GM12892 (cell line): ENCODE measurements around the gene NF1.

Experiments used
- DNase-seq: peaks from one replicate; pipeline ENCODE4 v3.0.0; 2011; ENCODE audit not compliant: insufficient read length
- FAIRE-seq: peaks from 2 replicates; lab custom pipeline; 2011; peaks lifted over from hg19 to GRCh38; lab: Jason Lieb, UNC
- POLR2A ChIP-seq: IDR thresholded peaks from 2 replicates; pipeline ENCODE4 v1.6.1; 2011; ENCODE audit warnings: low read depth, low read length, control low read depth
- POLR2AphosphoS5 ChIP-seq: IDR thresholded peaks from 2 replicates; pipeline ENCODE4 v1.6.1; 2011; ENCODE audit warnings: low read depth, low read length, control low read depth
- TAF1 ChIP-seq: IDR thresholded peaks from 2 replicates; pipeline ENCODE4 v1.6.1; 2011; ENCODE audit warnings: low read depth, mild to moderate bottlenecking, control low read depth, low read length, borderline replicate concordance

Gene NF1

DNA sequence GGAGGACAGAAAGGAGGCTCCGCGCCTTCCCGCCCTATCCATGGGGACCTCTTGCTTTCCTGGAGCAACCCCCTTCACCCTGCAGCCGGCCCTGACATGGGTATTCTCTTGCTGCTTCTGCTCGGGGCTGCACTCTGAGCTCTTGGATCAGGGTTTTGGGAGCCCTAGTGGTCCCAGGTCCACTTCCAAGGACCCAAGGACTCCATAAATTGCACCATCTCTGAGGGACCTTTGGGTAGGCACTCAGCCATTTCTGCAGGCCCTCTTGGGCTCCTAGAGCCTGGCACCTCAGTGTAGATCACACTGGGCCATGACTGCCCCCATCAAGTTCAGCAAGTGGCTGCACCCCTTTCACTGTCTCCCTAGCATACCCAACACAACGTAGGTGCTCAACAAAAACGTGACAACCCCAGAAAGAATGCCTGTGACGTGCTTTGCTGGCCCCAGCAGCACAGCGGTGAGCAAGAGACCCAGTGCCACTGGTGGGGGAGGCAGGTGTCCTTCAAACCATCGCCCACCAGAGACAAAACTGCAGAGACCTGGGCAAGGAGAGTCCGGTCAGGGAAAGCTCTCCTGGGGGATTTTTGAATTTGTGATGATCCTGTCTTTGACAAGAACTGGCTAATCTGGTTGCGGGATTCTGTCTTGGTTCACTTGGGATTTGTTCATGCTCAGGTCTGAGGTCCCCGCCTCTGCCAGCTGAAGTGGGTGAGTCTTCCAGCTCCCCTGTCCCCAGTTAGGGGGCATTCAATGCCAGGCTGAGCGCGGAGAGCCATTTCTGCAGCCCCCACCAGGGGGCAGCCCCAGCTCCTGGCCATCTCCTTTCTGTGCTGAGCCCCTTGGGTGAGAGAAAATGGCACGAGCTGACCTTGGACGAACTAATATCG lies 294.2 kb downstream of the NF1 start:
- peak; percentile 70 for DNase-seq
- FAIRE-seq: no peak
- no peak for TF ChIP-seq POLR2AphosphoS5
- no peak for TF ChIP-seq POLR2A
- TF ChIP-seq TAF1: no peak

DNA sequence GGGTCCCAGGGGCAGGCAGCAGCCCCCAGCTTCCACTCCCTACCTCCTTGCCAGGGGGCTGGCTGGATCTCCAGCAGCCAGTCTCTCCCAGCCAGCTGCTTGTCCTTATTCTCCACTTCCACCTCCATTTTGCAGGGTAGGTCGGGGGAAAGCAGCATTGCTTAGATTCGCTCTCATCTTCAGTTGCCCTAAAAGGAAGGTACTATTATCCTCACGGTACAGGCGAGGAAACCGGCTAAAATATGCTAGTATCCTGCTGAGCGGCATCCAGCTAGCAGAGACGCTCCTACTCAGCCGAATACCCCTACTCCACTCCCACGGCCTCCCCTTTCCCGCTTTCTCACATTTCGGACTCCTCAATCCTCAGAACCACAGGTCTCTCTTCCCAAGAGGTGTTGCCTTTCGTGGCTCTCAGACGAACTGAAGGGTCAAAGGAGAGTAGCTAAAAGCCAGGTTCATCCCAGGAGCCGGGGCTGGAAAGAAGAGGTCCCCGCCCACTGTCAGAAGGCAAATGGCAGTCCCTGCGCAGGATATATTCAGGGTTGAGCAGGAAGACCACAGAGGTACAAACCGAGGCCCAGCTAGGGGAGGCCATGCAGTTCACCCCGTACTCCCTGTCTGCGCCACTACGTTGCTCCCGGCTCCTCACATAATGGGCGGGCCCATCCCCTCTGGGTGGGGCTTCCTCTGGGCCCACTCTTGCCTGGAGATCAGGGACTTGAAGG lies 295.0 kb downstream of the NF1 start:
- no peak for TF ChIP-seq POLR2A
- TF ChIP-seq POLR2AphosphoS5: no peak
- TF ChIP-seq TAF1: no peak
- FAIRE-seq (no peak), DNase-seq (no peak)

DNA sequence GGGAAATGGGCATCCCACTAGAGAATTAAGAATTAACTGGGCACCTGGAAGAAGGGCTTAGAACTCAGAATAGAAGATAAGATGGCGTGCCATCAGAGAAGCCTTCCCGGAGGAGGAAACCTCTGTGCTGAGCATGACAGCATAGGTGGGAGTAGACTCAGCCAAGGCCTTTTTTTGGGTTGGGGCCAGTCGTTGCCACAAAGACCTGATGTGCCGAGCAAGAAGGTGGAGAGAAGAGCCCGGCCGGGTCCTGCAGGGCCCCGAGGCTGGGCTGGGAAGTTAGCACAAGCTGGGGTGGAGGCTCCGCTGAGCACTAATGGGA lies 295.6 kb downstream of the NF1 start:
- TF ChIP-seq POLR2AphosphoS5 (no peak), TAF1 (no peak), POLR2A (no peak)
- no peak for FAIRE-seq
- DNase-seq: no peak

DNA sequence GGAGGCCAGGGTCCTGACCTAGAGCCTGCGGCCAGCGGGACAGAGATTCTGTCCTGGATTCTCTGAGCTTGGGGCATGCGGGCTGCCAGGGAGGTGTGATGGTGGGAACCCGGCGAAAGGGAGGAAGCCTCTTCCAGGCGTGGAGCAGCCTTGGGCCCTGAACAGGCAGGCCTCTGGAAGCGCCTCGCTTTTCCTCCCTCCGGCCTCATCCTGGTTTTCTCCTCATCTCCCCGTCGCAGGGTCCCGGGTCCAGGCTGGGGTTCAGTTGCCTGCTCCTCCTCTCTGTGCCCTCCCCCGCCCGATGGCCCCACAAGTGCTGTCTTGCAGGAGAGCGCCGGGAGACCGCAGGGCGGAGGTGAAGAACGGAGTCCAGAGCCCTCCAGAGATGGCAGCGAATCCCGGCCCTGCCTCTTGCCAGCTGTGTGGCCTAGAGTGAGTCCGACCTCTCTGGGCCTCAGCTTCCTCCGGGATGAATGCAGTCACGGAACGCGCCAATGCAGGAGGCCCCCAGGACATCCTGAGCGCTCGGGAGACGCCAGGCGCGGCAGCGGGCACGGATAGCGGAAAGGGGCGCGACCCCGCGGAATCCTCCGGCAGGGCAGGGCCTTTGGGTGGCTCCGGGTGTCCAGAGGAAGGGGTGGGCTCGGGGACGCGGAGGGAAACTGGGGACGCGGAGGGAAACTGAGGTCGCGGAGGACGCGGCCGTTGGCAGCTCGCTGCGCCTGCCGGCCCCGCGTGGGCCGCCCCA lies 296.1 kb downstream of the NF1 start:
- TF ChIP-seq TAF1: no peak
- no peak for TF ChIP-seq POLR2AphosphoS5
- TF ChIP-seq POLR2A: no peak
- DNase-seq: no peak
- FAIRE-seq: no peak

DNA sequence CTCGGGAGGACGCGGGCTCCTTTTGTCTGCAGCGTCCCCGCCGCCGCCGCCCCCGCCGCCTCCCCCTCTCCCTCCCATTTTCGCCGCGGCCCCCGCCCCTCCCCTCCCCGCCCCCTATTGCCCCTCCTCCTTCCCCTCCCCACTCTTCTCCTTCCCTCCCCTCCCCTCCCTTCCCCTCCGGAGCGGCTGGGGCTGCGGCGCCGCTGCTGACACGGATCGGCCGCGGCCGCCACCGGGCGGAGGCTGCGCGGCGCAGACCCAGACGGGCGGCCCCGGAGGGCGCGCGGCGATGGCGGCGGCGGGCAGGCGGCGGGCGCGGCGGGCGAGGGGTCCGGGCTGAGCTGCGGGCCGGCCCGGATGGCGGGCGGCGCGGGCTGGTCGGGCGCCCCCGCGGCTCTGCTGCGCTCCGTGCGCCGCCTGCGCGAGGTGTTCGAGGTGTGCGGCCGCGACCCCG lies 296.7 kb downstream of the NF1 start, which contains the start of gene RAB11FIP4:
Gene RAB11FIP4 (plus strand): TSS at position 180 of the 454 bp plus-strand sequence. CDS start 178 bp downstream, at position 358.
- DNase-seq: no peak
- no peak for TF ChIP-seq POLR2AphosphoS5
- TF ChIP-seq TAF1: no peak
- no peak for TF ChIP-seq POLR2A
- FAIRE-seq: no peak

DNA sequence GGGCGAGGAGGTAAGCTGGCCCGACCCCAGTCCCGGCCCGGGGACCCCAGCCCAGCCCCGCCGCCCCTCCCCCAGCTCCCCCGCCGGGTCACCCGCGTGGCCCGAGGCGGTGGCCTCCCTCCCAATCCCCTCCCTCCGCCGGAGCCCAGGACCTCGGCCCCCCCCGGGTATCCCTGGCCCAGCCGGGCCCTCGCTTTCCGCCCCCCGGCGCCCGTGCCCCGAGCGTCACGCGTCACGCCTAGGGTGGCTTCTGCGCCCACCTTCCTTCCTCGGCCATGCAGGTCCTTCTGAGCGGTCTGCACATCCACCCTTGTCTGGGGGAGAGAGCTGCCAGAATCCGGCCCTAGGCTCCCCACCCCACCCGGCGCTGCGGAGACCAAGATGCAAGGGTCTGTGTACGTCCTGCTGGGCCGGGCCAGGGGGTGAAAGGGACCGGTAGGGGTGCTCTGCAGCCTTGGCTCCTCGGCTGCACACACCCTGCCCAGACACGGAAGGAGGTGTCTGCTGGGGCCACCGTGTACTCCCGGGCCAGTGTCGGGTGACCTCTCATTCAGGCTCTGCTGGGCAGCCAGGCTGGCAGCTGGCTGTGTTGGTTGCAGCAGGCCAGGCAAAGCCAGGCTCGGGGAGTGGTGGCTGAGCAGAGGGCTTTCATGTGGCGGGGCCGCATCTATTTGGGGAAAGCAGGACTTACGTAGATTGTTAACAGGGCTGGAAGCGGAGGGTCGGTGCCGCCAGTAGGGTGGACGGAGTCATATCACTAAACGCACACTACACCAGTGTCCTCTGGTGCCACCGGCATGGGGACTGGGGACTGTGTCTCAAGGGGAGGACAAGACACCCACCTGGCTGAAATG lies 297.5 kb downstream of the NF1 start:
- no peak for FAIRE-seq
- no peak for DNase-seq
- no peak for TF ChIP-seq POLR2A
- no peak for TF ChIP-seq POLR2AphosphoS5
- no peak for TF ChIP-seq TAF1

DNA sequence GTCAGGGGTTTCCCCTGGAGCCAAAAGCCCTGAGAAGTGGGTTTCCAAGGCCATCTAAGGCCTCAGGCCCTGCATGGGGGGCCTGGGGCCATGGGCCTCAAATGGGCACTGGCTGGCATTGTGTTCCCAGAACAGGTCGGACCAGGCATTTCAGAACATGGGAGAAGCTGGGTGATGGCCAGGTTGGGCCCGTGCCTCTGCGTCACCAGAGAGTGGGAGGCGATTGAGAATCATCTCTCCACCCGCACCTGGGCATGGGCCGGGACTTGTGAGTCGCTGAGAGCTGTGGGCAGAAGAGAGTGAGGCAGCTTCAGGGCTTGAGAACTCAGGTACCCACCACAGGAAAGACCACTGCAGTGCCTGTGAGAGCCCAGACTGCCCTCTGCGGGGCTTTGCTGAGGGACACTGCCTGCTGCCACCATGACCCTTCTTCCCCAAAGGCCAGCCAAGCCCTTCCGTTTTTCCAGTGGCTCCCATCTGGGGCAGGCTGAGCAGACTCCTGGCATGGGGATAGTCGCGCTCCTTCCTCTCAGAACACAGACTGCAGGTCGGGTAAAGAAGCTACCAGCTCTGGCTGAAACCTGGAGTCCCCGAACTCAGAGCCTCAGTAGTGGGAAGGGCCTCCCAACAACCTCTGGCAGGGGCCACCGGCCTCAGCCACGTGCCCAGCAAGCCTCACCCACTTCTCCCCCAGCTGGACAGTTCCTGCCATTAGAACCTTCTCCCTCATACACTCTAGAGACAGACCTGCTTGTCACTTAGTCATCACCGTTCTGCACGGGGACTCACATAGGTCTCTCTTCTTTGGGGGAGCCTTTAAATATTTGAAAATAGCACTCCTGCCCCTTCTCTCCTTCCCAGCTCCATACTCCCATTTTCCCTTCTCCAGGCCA lies 298.3 kb downstream of the NF1 start:
- FAIRE-seq (no peak), DNase-seq (no peak)
- no peak for TF ChIP-seq TAF1
- no peak for TF ChIP-seq POLR2A
- no peak for TF ChIP-seq POLR2AphosphoS5

DNA sequence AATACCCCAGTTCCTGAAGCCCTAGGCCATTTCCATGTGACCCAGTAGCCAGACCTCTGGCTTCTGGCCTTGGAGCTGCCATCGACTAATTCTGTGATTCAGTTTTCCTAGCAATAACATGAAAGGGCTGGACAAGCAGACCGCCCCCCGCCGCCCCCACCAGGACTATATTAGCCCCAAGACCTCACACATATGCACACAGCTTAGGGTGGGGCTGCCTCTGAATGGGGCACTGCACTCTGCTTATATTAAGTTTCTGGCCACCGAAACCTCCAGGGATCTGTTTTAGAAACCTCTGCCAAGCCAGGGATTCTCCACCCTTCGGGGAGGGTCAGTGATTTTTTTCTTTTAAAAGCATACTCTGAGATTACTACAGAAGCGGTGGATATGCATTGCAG lies 299.0 kb downstream of the NF1 start:
- DNase-seq (no peak), FAIRE-seq (no peak)
- TF ChIP-seq POLR2AphosphoS5: no peak
- TF ChIP-seq TAF1: no peak
- no peak for TF ChIP-seq POLR2A

DNA sequence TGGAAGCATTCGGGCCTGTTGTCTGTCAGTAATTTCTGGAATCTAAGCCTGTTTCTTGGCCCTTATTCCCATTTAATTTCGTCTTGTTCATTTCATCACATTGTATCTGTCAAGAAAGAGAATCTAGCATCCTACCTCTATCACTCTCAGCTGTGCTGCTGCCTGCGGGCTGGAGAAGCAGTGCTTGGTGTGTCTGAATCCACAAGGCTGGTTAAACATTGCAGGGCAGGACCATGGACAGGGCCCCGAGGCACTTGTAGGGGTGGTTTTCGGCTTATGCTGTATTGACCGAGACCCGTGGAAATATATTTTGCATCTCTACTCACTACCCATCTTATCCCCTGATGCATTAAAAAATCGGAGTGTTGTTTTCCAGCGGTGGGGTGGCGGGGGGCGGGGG lies 299.8 kb downstream of the NF1 start:
- no peak for TF ChIP-seq POLR2A
- no peak for TF ChIP-seq TAF1
- TF ChIP-seq POLR2AphosphoS5: no peak
- no peak for FAIRE-seq
- DNase-seq: no peak
